ENCODE measurements around the gene PDE1A.

PDE1A gene

GRCh38 chr2:182113334-182113733 is 313.5 kb downstream of the PDE1A start:
- DNase-seq = no peak

- DNase-seq = no peak
Observed at GRCh38 chr2:182110347-182110746, 316.5 kb downstream of the PDE1A start.

GRCh38 chr2:182103526-182103925 is 323.3 kb downstream of the PDE1A start:
- no peak for DNase-seq

- DNase-seq = no peak
Observed at GRCh38 chr2:182101263-182101662, 325.6 kb downstream of the PDE1A start.

- DNase-seq = no peak
Observed at GRCh38 chr2:182098648-182099047, 328.2 kb downstream of the PDE1A start.

GRCh38 chr2:182097571-182098164 is 329.2 kb downstream of the PDE1A start:
- no peak for DNase-seq

GRCh38 chr2:182090486-182090885 is 336.4 kb downstream of the PDE1A start:
- no peak for DNase-seq
